Small intestine (tissue), 7 donors: ENCODE measurements around the gene ZFHX2. TPM values are rescaled to one million over a fixed set of nuclear protein-coding genes. Genes with fewer than 3 reads are reported as not detected.

Experiments
- DNase-seq, 2 donors: peaks; one replicate each; pipeline versions ENCODE4 v3.0.0 to v3.0.0-alpha.2; 2013
- FAIRE-seq: peaks from 2 replicates; lab custom pipeline; 2012; peaks lifted over from hg19 to GRCh38; lab: Jason Lieb, UNC
- H3K27ac ChIP-seq, 3 donors: one replicate each; pipeline ENCODE4 v1.5.1; 2013; ENCODE audit warnings: low read length in 2 of 3, mild to moderate bottlenecking in 2 of 3, control low read depth in 1 of 3, inconsistent platforms in 1 of 3, low read depth in 1 of 3, moderate library complexity in 1 of 3
- H3K27me3 ChIP-seq, 3 donors: one replicate each; pipeline ENCODE4 v1.6.1; 2013; ENCODE audit warnings: low read length in 3 of 3, inconsistent platforms in 1 of 3; ENCODE audit not compliant: control insufficient read depth in 3 of 3, insufficient read depth in 3 of 3
- H3K36me3 ChIP-seq, 3 donors: one replicate each; pipeline ENCODE4 v1.6.1; 2013; ENCODE audit warnings: low read length in 3 of 3, inconsistent platforms in 1 of 3, low read depth in 1 of 3, mild to moderate bottlenecking in 1 of 3, moderate library complexity in 1 of 3; ENCODE audit not compliant: control insufficient read depth in 3 of 3, insufficient read depth in 2 of 3
- H3K4me1 ChIP-seq, 3 donors: one replicate each; pipeline ENCODE4 v1.6.1; 2013; ENCODE audit warnings: low read length in 2 of 3, inconsistent platforms in 1 of 3, low read depth in 1 of 3, mild to moderate bottlenecking in 1 of 3, moderate library complexity in 1 of 3; ENCODE audit not compliant: control insufficient read depth in 3 of 3, insufficient read depth in 2 of 3
- H3K4me3 ChIP-seq, 3 donors: one replicate each; pipeline ENCODE4 v1.5.1; 2013; ENCODE audit warnings: low read length in 3 of 3, control low read depth in 1 of 3, inconsistent platforms in 1 of 3, low read depth in 1 of 3, mild to moderate bottlenecking in 1 of 3, moderate library complexity in 1 of 3
- H3K9me3 ChIP-seq, 2 donors: one replicate each; pipeline ENCODE4 v1.6.1; 2013; ENCODE audit warnings: low read depth in 1 of 2, low read length in 1 of 2; ENCODE audit not compliant: control insufficient read depth in 2 of 2, insufficient read depth in 1 of 2
- WGBS, 3 donors: extraction: QIAGEN DNeasy Blood & Tissue Kit; methylation state at CpG; one replicate each; pipeline ENCODE4 v1.1.7; 2013; 5-methylcytosine and 5-hydroxymethylcytosine counted together
- polyA plus RNA-seq, 4 donors: library from polyadenylated mRNA; stranded (reverse) in 3 of 4; unstranded in 1 of 4; fragments of 200-250 nt in 3 of 4; fragments of 120-200 nt in 1 of 4; gene quantifications; one replicate each; pipeline versions ENCODE4 v1.2.1 to v1.2.3, GENCODE V29; 2013
- donor health status: healthy with polysubstance abuse.
- donor health status: control.
- donor health status: control.
- donor health status: Bipolar disorder and iron deficiency.
- donor health status: healthy.

ZFHX2 gene
- polyA plus RNA-seq, 4 donors = 0.55 to 2.2 TPM; not detected in 2

DNA sequence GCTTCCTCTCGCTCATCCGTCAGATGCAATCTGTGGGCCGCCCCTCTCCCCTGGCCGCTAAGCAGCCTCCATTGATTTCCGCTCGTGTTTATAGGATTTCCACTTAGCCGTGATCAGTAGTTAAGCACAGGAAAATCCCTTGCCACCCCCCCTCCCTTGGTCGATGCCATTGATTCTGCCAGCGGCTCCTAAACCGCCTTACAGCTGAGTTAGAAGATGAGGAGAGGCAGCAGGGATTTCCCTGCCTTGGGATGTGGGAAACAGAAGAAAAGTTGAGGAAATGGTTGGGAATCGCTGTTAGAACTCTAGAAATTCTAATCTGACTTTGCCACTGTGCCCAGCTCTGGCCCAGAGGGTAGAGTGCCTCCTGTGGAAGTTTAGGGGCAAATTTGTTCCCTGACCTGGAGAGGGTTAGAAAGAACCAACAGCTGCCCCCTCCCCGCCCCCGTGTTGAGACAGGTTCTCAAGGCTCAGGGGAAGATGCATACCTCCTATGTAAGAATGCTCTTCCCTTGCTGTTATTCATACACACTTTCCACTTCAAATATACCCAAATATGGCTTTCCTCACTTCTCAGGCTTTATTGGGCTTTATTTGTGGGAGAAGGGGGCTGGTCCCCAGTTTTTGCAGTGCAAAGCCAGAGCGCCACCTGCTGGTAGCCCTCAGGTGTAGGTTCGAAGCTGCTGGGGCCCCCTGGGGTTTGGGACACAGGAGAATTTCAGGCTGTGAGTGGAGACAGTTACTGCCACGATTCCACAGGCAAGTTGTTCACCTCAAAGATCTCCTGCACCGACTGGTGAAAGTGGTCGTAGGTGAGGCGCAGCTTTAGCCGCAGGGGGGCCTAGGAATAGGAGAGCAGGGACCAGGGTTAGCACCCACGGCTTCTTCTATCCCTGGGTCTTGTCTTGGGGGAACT is 7.7 kb upstream of the ZFHX2 start:
- 74 to 80% (median 75%) methylated on average over 21 of the region's 21 CpGs for WGBS, 3 donors
- H3K4me1 ChIP-seq = peaks cover 0 to 29% (median 9%) of the 10 kb centered on the region in 3 donors
- no peaks in the 10 kb centered on the region for H3K9me3 ChIP-seq
- H3K27ac ChIP-seq = peak overlapping the region in 1 of 3 donors; percentile 89
- DNase-seq (peak; percentile 42 to 72), FAIRE-seq (no peak)
- H3K36me3 ChIP-seq = peaks cover 0 to 58% (median 4%) of the 10 kb centered on the region in 3 donors
- H3K4me3 ChIP-seq = peak overlapping the region in 1 of 3 donors; percentile 11
- no peaks in the 10 kb centered on the region for H3K27me3 ChIP-seq

DNA sequence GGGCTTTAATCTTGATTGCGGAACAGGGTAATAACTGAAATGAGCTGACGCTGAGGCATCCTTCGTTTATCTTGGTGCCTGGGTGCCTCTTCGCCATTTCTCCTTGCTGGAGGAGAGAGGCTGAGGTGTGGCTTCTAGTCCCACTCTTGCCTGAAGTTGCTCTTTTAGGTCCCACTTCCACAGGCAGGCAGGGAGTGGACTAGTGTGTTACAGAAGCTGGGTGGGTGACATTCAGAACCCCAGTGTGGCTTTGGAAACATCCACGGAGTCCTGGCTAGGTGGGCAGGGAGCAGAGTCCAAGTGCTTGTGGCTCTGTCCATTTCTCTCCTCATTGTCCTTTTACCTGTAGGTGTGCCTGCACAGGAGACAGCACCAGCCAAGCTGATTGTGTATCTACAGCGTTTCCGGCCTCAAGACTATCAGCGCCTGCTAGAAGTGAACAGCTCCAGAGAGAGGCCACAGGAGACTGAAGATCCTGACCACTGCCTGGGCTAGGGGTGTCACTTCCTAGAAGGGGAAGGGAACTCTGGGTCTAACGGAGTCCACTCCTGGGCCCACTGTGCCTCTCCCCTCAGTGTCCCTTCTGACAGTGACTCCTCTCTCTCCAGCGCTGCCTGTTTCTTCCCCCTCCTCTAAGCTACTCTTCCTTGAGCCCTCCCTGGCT is 6.9 kb upstream of the ZFHX2 start:
- FAIRE-seq (no peak), DNase-seq (peak; percentile 46 to 79)
- H3K9me3 ChIP-seq = no peaks in the 10 kb centered on the region
- H3K4me3 ChIP-seq = peak overlapping the region in 1 of 3 donors; percentile 11
- no peaks in the 10 kb centered on the region for H3K27me3 ChIP-seq
- H3K4me1 ChIP-seq = peaks cover 0 to 29% (median 9%) of the 10 kb centered on the region in 3 donors
- 61 to 79% (median 72%) methylated on average over 10 of the region's 10 CpGs for WGBS, 3 donors
- peaks cover 0 to 50% (median 4%) of the 10 kb centered on the region in 3 donors for H3K36me3 ChIP-seq
- H3K27ac ChIP-seq = peak overlapping the region in 1 of 3 donors; percentile 89

GRCh38 chr14:23557946-23558345 is 6.4 kb upstream of the ZFHX2 start:
- Histone ChIP-seq H3K27ac (peak overlapping the region in 1 of 3 donors; percentile 89), H3K9me3 (no peaks in the 10 kb centered on the region), H3K4me3 (no peak overlapping the region), H3K4me1 (peaks cover 0 to 29% (median 9%) of the 10 kb centered on the region in 3 donors), H3K36me3 (peaks cover 0 to 46% (median 4%) of the 10 kb centered on the region in 3 donors), H3K27me3 (no peaks in the 10 kb centered on the region)
- no peak for FAIRE-seq
- peak in 1 of 2 donors; percentile 35 for DNase-seq
- WGBS, 3 donors = 77 to 93% (median 90%) methylated on average over 1 of the region's 1 CpG

DNA sequence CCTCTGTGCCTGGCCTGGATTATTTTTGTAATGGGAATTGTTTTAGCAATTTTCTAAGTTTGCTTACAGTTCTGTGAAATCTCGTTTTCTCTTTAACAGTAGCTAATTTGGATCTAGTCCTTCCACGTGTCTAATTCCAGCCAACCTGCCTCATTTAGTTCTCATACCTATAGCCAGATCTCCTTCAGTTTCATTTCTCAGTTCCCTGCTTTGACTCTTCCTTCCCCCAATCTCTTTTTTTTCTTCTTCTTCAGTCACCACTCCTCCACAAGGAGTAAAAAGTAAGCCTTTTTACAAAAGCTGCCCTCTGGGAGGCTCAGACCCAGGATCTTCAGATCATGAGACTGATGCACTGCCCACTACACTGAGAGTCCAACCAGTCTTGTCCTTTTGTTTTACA is 6.0 kb upstream of the ZFHX2 start:
- peaks cover 0 to 29% (median 9%) of the 10 kb centered on the region in 3 donors for H3K4me1 ChIP-seq
- DNase-seq (no peak), FAIRE-seq (no peak)
- 18 to 42% (median 27%) methylated on average over 2 of the region's 2 CpGs for WGBS, 3 donors
- H3K4me3 ChIP-seq = peak overlapping the region in 1 of 3 donors; percentile 95
- H3K27me3 ChIP-seq = no peaks in the 10 kb centered on the region
- H3K9me3 ChIP-seq = no peaks in the 10 kb centered on the region
- peaks cover 0 to 42% (median 4%) of the 10 kb centered on the region in 3 donors for H3K36me3 ChIP-seq
- peak overlapping the region in 1 of 3 donors; percentile 89 for H3K27ac ChIP-seq

DNA sequence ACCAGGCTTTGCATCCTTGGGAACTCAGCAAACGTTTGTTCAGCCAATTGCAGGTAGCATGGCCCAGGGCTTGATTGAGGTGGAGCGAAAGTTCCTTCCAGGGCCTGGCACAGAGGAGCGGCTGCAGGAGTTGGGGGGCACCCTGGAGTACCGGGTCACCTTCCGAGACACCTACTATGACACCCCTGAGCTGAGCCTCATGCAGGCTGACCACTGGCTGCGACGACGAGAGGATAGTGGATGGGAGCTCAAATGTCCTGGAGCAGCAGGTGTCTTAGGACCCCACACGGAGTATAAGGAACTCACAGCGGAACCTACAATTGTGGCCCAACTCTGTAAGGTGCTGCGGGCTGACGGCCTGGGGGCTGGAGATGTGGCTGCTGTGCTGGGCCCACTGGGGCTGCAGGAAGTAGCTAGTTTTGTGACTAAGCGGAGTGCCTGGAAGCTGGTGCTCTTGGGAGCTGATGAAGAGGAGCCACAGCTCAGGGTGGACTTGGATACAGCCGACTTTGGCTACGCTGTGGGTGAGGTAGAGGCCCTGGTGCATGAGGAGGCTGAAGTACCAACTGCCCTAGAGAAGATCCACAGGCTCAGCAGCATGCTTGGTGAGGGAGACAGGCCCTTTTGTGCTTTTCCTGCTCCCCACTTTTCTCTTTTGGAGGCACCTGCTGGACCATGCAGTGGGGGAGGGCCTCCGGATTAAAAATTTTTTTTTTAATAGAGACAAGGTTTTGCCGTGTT is 5.3 kb upstream of the ZFHX2 start:
- Histone ChIP-seq H3K36me3 (peaks cover 0 to 36% (median 4%) of the 10 kb centered on the region in 3 donors), H3K9me3 (no peaks in the 10 kb centered on the region), H3K4me3 (peak overlapping the region; percentile 64 to 95 (median 81)), H3K27me3 (no peaks in the 10 kb centered on the region), H3K4me1 (peaks cover 0 to 29% (median 9%) of the 10 kb centered on the region in 3 donors), H3K27ac (peak overlapping the region; percentile 27 to 91 (median 89))
- no peak for FAIRE-seq
- DNase-seq = peak in 1 of 2 donors; percentile 42
- WGBS, 3 donors = 17 to 36% (median 25%) methylated on average over 17 of the region's 17 CpGs

DNA sequence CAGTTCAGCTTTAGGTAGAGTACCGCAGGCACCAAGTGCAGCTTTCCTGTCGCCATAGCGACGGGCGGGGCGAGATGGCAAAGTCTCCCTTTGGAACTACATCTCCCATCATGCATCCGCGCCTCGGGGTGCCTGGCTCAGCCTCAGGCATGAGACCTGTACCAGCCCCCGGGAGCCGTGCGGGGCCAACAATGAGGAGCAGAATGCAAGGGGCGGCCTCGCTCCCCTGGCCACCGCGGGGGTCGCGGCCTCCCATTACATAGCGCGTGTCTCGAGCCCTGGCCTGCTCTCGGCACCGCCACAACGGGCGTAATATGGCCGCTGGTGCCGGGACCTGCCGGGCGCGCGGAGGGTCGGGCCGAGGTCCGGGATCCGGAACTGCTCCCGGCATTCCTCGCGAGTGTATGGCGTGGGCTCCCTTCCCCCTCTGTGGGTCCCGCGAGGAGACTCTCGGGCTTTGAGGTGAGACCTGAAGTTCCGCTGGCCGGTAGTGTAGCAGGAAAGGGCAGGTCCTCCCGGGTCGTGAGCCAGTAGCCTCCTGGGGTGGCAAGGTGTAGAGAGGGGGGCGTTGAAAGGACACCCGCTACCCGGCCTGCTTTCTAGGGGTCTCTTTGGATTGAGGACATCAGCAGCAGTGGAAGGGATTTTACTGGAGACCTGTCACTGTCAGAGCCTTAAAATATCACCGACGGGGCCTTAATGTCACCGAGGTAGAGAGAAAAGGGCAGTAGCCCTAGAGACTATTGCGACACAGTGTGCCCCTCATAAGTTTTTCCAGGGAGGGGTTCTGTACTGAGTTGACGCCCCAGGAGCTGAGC is 4.5 kb upstream of the ZFHX2 start, which contains the start of gene THTPA:
Gene THTPA (plus strand): TSS at position 390 of the 818 bp plus-strand sequence. CDS start 487 bp downstream, outside the sequence.
- Histone ChIP-seq H3K36me3 (peaks cover 0 to 28% (median 0%) of the 10 kb centered on the region in 3 donors), H3K27ac (peak within 1 kb of the TSS; percentile 79 to 91 (median 89)), H3K4me3 (peak within 1 kb of the TSS; percentile 64 to 95 (median 81)), H3K9me3 (no peaks in the 10 kb centered on the region), H3K4me1 (peaks cover 0 to 29% (median 9%) of the 10 kb centered on the region in 3 donors), H3K27me3 (peaks cover 0 to under 1% (median 0%) of the 10 kb centered on the region in 3 donors)
- FAIRE-seq (no peak), DNase-seq (peak; percentile 94 to 98)
- WGBS, 3 donors = 0 to 1% (median 1%) methylated on average over 52 to 54 of the region's 54 CpGs

GRCh38 chr14:23555533-23555881 is 3.9 kb upstream of the ZFHX2 start:
- peak overlapping the region; percentile 64 to 95 (median 81) for H3K4me3 ChIP-seq
- H3K4me1 ChIP-seq = peaks cover 0 to 32% (median 9%) of the 10 kb centered on the region in 3 donors
- H3K36me3 ChIP-seq = peaks cover 0 to 22% (median 0%) of the 10 kb centered on the region in 3 donors
- H3K27me3 ChIP-seq = peaks cover 0 to 6% (median under 1%) of the 10 kb centered on the region in 3 donors
- 2% methylated on average over 14 of the region's 14 CpGs for whole genome bisulfite sequencing, 3 donors
- H3K27ac ChIP-seq = peak overlapping the region in 2 of 3 donors; percentile 89 to 91
- DNase-seq (no peak), FAIRE-seq (no peak)
- no peaks in the 10 kb centered on the region for H3K9me3 ChIP-seq
